Stimulated activated CD8-positive, alpha-beta memory T cell treated with anti-CD3 and anti-CD28 coated beads, Interleukin-4, amount 100 ng/mL, for 4 hours (primary cell): ENCODE results near the gene UBAP1.
"Not testable (repeated sequence)": the region's sequence is repeated elsewhere in the genome, so short reads cannot be mapped to it uniquely, and the experiment has no call there.

Source experiments
- DNase-seq, 2 donors: peaks; one replicate each; pipeline ENCODE4 v3.0.0-alpha.2; 2020; ENCODE audit warnings: low read depth in 2 of 2, low spot score in 1 of 2

The UBAP1 gene

GRCh38 chr9:34259315-34259714, 80.5 kb downstream of the UBAP1 start:
- DNase-seq: no peak

GRCh38 chr9:34262971-34263370, 84.1 kb downstream of the UBAP1 start:
- no peak for DNase-seq

- no peak for DNase-seq
These were observed 88.8 kb downstream of the UBAP1 start for GRCh38 chr9:34267660-34268059.

- DNase-seq: no peak
These were observed 92.6 kb downstream of the UBAP1 start for GRCh38 chr9:34271265-34272006.

GRCh38 chr9:34272101-34272541, 93.3 kb downstream of the UBAP1 start:
- DNase-seq: no peak

GRCh38 chr9:34273588-34273987, 94.7 kb downstream of the UBAP1 start:
- not testable (repeated sequence) for DNase-seq

GRCh38 chr9:34275811-34276210, 97.0 kb downstream of the UBAP1 start:
- DNase-seq: no peak

GRCh38 chr9:34276772-34277171, 97.9 kb downstream of the UBAP1 start:
- DNase-seq: no peak

GRCh38 chr9:34279411-34279810, 100.6 kb downstream of the UBAP1 start:
- no peak for DNase-seq

GRCh38 chr9:34282096-34282495, 103.3 kb downstream of the UBAP1 start:
- DNase-seq: no peak

GRCh38 chr9:34289159-34289558, 110.3 kb downstream of the UBAP1 start:
- DNase-seq: no peak

- DNase-seq: no peak
These were observed 112.2 kb downstream of the UBAP1 start for GRCh38 chr9:34291023-34291422.

GRCh38 chr9:34291423-34291822, 112.6 kb downstream of the UBAP1 start:
- no peak for DNase-seq

- no peak for DNase-seq
These were observed 113.7 kb downstream of the UBAP1 start for GRCh38 chr9:34292552-34292951.

- not testable (repeated sequence) for DNase-seq
These were observed 122.2 kb downstream of the UBAP1 start for GRCh38 chr9:34301064-34301463.
